ENCODE measurements around the gene ZNF705A.
"Not testable (repeated sequence)": the region's sequence is repeated elsewhere in the genome, so short reads cannot be mapped to it uniquely, and the experiment has no call there.

DNA sequence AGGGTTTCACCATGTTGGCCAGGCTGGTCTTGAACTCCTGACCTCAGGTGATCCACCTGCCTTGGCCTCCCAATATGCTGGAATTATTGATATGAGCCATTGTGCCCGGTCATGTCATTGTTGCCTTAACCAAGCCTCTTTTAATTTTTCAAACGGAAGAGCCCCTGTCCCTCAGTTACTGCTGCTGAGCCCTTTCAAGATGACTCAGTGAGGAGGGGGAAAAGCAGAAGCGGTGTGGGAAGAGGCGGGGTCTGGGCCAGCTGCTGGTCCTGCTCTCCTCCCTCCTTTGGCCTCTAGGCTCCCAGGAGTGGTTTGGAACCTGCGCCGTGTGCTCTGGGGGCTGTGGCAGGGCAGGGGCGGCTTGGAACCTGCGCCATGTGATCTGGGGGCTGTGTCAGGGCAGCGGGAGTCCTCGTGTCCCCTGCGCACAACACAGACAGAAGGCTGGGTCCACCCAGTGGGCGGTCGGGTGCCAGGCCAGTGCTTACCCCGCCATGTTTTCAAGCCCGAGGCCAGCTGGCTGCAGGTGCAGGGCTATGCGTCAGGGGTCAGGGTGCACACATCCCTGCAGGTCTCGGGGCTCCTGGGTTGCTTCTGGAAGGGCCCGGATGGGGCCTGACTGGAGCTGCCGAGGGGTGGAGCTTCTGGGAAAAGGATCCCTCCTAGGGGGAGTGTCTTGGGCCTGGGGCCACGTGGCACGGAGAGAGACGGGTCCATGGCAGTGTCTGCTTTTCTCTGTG lies 70.3 kb downstream of the ZNF705A start, which contains the start of gene FAM90A1:
- TF ChIP-seq CEBPB (IDR thresholded peaks at IDR 0.05; ENCODE audit: low read depth): not testable (repeated sequence)
- TF ChIP-seq, protein P1, sequence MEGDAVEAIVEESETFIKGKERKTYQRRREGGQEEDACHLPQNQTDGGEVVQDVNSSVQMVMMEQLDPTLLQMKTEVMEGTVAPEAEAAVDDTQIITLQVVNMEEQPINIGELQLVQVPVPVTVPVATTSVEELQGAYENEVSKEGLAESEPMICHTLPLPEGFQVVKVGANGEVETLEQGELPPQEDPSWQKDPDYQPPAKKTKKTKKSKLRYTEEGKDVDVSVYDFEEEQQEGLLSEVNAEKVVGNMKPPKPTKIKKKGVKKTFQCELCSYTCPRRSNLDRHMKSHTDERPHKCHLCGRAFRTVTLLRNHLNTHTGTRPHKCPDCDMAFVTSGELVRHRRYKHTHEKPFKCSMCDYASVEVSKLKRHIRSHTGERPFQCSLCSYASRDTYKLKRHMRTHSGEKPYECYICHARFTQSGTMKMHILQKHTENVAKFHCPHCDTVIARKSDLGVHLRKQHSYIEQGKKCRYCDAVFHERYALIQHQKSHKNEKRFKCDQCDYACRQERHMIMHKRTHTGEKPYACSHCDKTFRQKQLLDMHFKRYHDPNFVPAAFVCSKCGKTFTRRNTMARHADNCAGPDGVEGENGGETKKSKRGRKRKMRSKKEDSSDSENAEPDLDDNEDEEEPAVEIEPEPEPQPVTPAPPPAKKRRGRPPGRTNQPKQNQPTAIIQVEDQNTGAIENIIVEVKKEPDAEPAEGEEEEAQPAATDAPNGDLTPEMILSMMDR (IDR thresholded peaks at IDR 0.05 in 2 of 3, conservative IDR thresholded peaks at IDR 0.05 in 1 of 3; ENCODE audit: borderline replicate concordance in 1 of 3, insufficient read depth in 1 of 3, low read depth in 2 of 3, low read length in 2 of 3): not testable (repeated sequence)

Data from HCT116 (cell line).